GM12801 (cell line): Measurements from ENCODE around the gene TMOD1.

Experiments
- CTCF ChIP-seq: IDR thresholded peaks from one replicate; pipeline ENCODE4 v1.5.1; 2011; ENCODE audit warnings: control low read depth; ENCODE audit not compliant: insufficient read length; ENCODE audit errors: extremely low read depth

The TMOD1 gene

GRCh38 chr9:97577051-97577450 is 75.6 kb downstream of the TMOD1 start:
- no peak for TF ChIP-seq CTCF

GRCh38 chr9:97578846-97579245 is 77.4 kb downstream of the TMOD1 start:
- no peak for TF ChIP-seq CTCF

GRCh38 chr9:97579914-97580313 is 78.4 kb downstream of the TMOD1 start:
- no peak for TF ChIP-seq CTCF

GRCh38 chr9:97591535-97591934 is 90.1 kb downstream of the TMOD1 start:
- no peak for TF ChIP-seq CTCF

- no peak for TF ChIP-seq CTCF
These were observed 90.7 kb downstream of the TMOD1 start for GRCh38 chr9:97592126-97592525.

DNA sequence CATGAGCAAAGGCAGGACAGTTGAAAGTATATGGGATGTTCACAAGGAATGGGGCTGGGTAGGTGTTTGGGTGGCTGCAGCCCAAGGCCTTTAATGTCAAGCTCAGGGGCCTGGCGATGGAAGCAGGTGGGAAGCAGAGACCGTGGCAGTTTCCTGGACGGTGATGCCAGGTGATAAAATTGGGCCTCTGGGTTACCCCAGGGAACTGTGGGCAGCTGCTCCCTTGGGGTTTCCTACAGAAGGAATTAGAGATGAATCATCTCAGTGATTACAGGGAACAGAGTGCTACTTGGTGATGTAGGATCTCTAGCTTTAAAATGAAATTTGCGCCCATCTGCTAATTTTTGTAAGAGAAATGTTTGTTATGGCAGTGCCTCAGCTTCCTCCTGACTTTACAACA is 92.5 kb downstream of the TMOD1 start:
- no peak for TF ChIP-seq CTCF

GRCh38 chr9:97594381-97594921 is 93.0 kb downstream of the TMOD1 start:
- TF ChIP-seq CTCF: no peak

DNA sequence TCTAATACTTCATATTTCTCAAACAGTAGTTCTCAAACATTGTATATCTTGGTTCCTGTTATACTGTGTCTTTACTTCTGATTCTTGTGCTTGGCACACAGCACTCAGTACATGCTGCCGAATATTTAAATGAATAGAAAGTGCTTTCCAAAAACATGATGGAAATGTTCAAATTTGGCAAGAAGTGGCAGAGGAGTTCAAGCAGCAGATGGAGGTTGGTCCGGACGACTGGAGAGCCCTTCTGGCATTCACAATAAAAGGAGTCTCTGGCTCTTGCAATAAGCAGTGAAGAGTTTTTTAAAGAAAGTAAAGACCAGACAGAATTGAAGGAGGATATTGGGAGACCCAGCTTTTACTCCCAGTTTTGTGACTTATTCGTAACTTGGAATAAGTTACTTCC is 95.4 kb downstream of the TMOD1 start:
- no peak for TF ChIP-seq CTCF
